Measurements from ENCODE around the gene FAM131A.

GRCh38 chr3:184347321-184348056 lies 10.1 kb downstream of the FAM131A start:
- TF ChIP-seq MYC (IDR thresholded peaks at IDR 0.05; ENCODE audit: insufficient read depth, insufficient read length, insufficient replicate concordance, low read length, severe bottlenecking): no peak
- no peak for TF ChIP-seq ATF2 (IDR thresholded peaks at IDR 0.05; ENCODE audit: low read length)
- no peak for TF ChIP-seq ZNF24 (IDR thresholded peaks at IDR 0.05)
- TF ChIP-seq NFIC (IDR thresholded peaks at IDR 0.05; ENCODE audit: low read depth, low read length): no peak
- TF ChIP-seq TAF1 (IDR thresholded peaks at IDR 0.05; ENCODE audit: borderline replicate concordance, low read depth, low read length): no peak
- TF ChIP-seq SP1 (IDR thresholded peaks at IDR 0.05; ENCODE audit: low read depth, low read length): no peak
- TF ChIP-seq CTCF (IDR thresholded peaks at IDR 0.05 in 2 of 3, conservative IDR thresholded peaks at IDR 0.05 in 1 of 3; ENCODE audit: control insufficient read depth in 2 of 3, extremely low read depth in 1 of 3, insufficient read depth in 1 of 3, low read depth in 3 of 3, low read length in 3 of 3): no peak
- no peak for TF ChIP-seq ETV6 (conservative IDR thresholded peaks at IDR 0.05 in 1 of 2, IDR thresholded peaks at IDR 0.05 in 1 of 2; ENCODE audit: borderline replicate concordance in 1 of 2, low read depth in 1 of 2)
- TF ChIP-seq CREM (IDR thresholded peaks at IDR 0.05; ENCODE audit: low read depth): no peak
- no peak for TF ChIP-seq MAX (IDR thresholded peaks at IDR 0.05; ENCODE audit: low read depth, low read length)
- TF ChIP-seq ZNF207 (IDR thresholded peaks at IDR 0.05; ENCODE audit: borderline replicate concordance): no peak
- TF ChIP-seq SMAD1 (IDR thresholded peaks at IDR 0.05; ENCODE audit: low read depth, partially characterized antibody): no peak
